Trophoblast cell (in vitro differentiated cells and primary cell): ENCODE data around the gene SPRR1B. TPM values are rescaled to one million over a fixed set of nuclear protein-coding genes. Genes with fewer than 3 reads are reported as not detected.

ENCODE experiments used
- DNase-seq, 2 donors: peaks; one replicate each; pipeline ENCODE4 v3.0.0-alpha.2; 2016
- H2AFZ ChIP-seq: 2 replicates; pipeline ENCODE4 v1.6.1; 2013; ENCODE audit warnings: low read length, moderate library complexity, mild to moderate bottlenecking; ENCODE audit not compliant: insufficient read depth, poor library complexity
- H2AK5ac ChIP-seq: 2 replicates; pipeline ENCODE4 v1.6.1; 2013; ENCODE audit warnings: mild to moderate bottlenecking, low read length
- H2BK120ac ChIP-seq: 2 replicates; pipeline ENCODE4 v1.6.1; 2013; ENCODE audit warnings: low read length, mild to moderate bottlenecking, moderate library complexity; ENCODE audit not compliant: insufficient read depth, poor library complexity
- H2BK12ac ChIP-seq: 2 replicates; pipeline ENCODE4 v1.6.1; 2013; ENCODE audit warnings: mild to moderate bottlenecking, low read length, moderate library complexity
- H2BK5ac ChIP-seq: 2 replicates; pipeline ENCODE4 v1.6.1; 2013; ENCODE audit warnings: low read length, low read depth, moderate library complexity, mild to moderate bottlenecking; ENCODE audit not compliant: poor library complexity
- H3K14ac ChIP-seq: 2 replicates; pipeline ENCODE4 v1.6.1; 2013; ENCODE audit warnings: mild to moderate bottlenecking, low read length
- H3K18ac ChIP-seq: 2 replicates; pipeline ENCODE4 v1.6.1; 2013; ENCODE audit warnings: mild to moderate bottlenecking, low read length
- H3K23ac ChIP-seq: 2 replicates; pipeline ENCODE4 v1.6.1; 2013; ENCODE audit warnings: low read length
- H3K27ac ChIP-seq: 2 replicates; pipeline ENCODE4 v1.5.1; 2013; ENCODE audit warnings: low read depth, mild to moderate bottlenecking, inconsistent platforms, low read length, moderate library complexity
- H3K27me3 ChIP-seq: 2 replicates; pipeline ENCODE4 v1.6.1; 2013; ENCODE audit warnings: inconsistent platforms, mild to moderate bottlenecking, low read length, moderate library complexity; ENCODE audit not compliant: insufficient read depth
- H3K36me3 ChIP-seq, 2 experiments: 1 replicate in 1 of 2; 2 replicates in 1 of 2; pipeline ENCODE4 v1.6.1; 2013; ENCODE audit warnings: low read length in 2 of 2, mild to moderate bottlenecking in 2 of 2, moderate library complexity in 1 of 2; ENCODE audit not compliant: insufficient read depth in 2 of 2, control insufficient read depth in 1 of 2
- H3K4ac ChIP-seq: 2 replicates; pipeline ENCODE4 v1.6.1; 2013; ENCODE audit warnings: low read depth, mild to moderate bottlenecking, low read length, moderate library complexity
- H3K4me1 ChIP-seq, 2 experiments: 1 replicate in 1 of 2; 2 replicates in 1 of 2; pipeline ENCODE4 v1.6.1; 2013; ENCODE audit warnings: low read length in 2 of 2, mild to moderate bottlenecking in 2 of 2, moderate library complexity in 1 of 2; ENCODE audit not compliant: insufficient read depth in 2 of 2, control insufficient read depth in 1 of 2
- H3K4me2 ChIP-seq: 2 replicates; pipeline ENCODE4 v1.6.1; 2013; ENCODE audit warnings: inconsistent platforms, mild to moderate bottlenecking, low read length, moderate library complexity
- H3K4me3 ChIP-seq: 2 replicates; pipeline ENCODE4 v1.5.1; 2013; ENCODE audit warnings: mild to moderate bottlenecking, low read depth, low read length, inconsistent platforms
- H3K79me1 ChIP-seq: one replicate; pipeline ENCODE4 v1.6.1; 2013; ENCODE audit warnings: low read length
- H3K79me2 ChIP-seq: 2 replicates; pipeline ENCODE4 v1.6.1; 2013; ENCODE audit warnings: low read length, mild to moderate bottlenecking; ENCODE audit not compliant: control insufficient read depth, insufficient read depth, poor library complexity
- H3K9ac ChIP-seq: 2 replicates; pipeline ENCODE4 v1.6.1; 2013; ENCODE audit warnings: mild to moderate bottlenecking, low read length
- H3K9me3 ChIP-seq: 2 replicates; pipeline ENCODE4 v1.6.1; 2013; ENCODE audit warnings: low read depth, mild to moderate bottlenecking, control low read depth, inconsistent platforms, low read length; ENCODE audit not compliant: insufficient read depth
- H4K12ac ChIP-seq: 2 replicates; pipeline ENCODE4 v1.6.1; 2013; ENCODE audit warnings: low read depth, mild to moderate bottlenecking, low read length, moderate library complexity
- H4K8ac ChIP-seq: 2 replicates; pipeline ENCODE4 v1.6.1; 2013; ENCODE audit warnings: low read depth, mild to moderate bottlenecking, low read length, moderate library complexity
- H4K91ac ChIP-seq: one replicate; pipeline ENCODE4 v1.6.1; 2013; ENCODE audit warnings: low read depth, mild to moderate bottlenecking, low read length, moderate library complexity
- WGBS: extraction: QIAGEN DNeasy Blood & Tissue Kit; methylation state at CpG from one replicate; pipeline ENCODE4 v1.1.7; 2013; ENCODE audit warnings: missing lambda C conversion rate; ENCODE audit not compliant: insufficient read length, insufficient coverage; ENCODE audit errors: extremely low coverage; 5-methylcytosine and 5-hydroxymethylcytosine counted together
- polyA plus RNA-seq: library from polyadenylated mRNA; stranded (reverse); fragments of 200-250 nt; gene quantifications from 2 replicates; pipeline ENCODE4 v1.2.3, GENCODE V29; 2013

Gene SPRR1B, protein sequence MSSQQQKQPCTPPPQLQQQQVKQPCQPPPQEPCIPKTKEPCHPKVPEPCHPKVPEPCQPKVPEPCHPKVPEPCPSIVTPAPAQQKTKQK
- 0.14 TPM in 2 replicates for polyA plus RNA-seq

DNA sequence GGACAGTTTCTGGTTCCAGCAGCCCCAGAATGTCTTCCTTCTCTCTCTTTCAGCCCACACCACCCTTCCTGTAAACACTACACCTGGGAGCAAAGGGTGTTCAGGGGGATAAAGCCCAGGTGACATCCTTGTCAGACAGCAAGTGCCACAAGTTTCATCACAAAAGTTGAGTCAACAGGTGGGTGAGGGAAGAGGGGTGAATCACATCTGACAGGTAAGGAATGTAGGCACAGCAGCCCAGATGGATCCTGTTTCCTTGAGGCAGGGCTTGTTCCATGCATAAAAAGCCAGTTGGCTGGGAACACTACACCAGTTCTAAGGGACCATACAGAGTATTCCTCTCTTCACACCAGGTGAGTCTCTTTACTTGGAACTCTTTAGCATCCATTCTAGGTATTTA is at the start of gene SPRR1B:
TSS of gene SPRR1B (plus strand) at position 309 of the 400 bp plus-strand sequence. CDS start 1,143 bp downstream, outside the sequence.
- H3K36me3 ChIP-seq = no peaks in the 10 kb centered on the region
- H3K27me3 ChIP-seq = no peaks in the 10 kb centered on the region
- no peak within 1 kb of the TSS for H2BK120ac ChIP-seq
- no peak within 1 kb of the TSS for H2AK5ac ChIP-seq
- H2BK12ac ChIP-seq = no peak within 1 kb of the TSS
- no peaks in the 10 kb centered on the region for H3K4me1 ChIP-seq
- no peak within 1 kb of the TSS for H3K14ac ChIP-seq
- H4K8ac ChIP-seq = no peak within 1 kb of the TSS
- no peak within 1 kb of the TSS for H3K27ac ChIP-seq
- H3K23ac ChIP-seq = no peak within 1 kb of the TSS
- H3K79me1 ChIP-seq = no peaks in the 10 kb centered on the region
- no peak within 1 kb of the TSS for H3K9ac ChIP-seq
- H3K79me2 ChIP-seq = no peaks in the 10 kb centered on the region
- H2BK5ac ChIP-seq = no peak within 1 kb of the TSS
- no peak within 1 kb of the TSS for H3K4me2 ChIP-seq
- no peak within 1 kb of the TSS for H3K18ac ChIP-seq
- peak in 1 of 2 donors; percentile 24 for DNase-seq
- no peak within 1 kb of the TSS for H2AFZ ChIP-seq
- H4K91ac ChIP-seq = no peak within 1 kb of the TSS
- no peak within 1 kb of the TSS for H3K4me3 ChIP-seq
- no peaks in the 10 kb centered on the region for H3K9me3 ChIP-seq
- H3K4ac ChIP-seq = no peak within 1 kb of the TSS
- H4K12ac ChIP-seq = no peak within 1 kb of the TSS

DNA sequence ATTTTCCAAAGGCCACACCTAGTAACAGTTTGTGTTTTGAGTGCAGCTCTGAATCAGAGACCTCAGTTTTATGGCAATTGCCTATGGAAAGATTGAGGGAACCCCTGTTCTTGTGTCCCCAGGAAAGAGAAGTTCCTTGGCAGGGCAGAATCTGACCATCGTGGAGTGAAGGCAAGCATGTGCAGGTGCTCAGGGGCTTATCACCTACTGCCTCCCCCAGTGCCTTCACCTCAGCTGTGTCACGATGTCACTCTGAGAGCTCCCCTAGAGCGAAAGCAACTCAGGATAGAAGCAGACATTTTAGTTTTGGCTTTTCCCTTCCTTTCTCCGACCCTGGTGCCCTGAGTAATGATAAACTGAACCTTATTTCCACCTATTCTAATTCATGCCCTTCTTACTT is 48.9 kb upstream of the SPRR1B start:
- H3K27me3 ChIP-seq = no peaks in the 10 kb centered on the region
- H3K4me3 ChIP-seq = no peak overlapping the region
- no peak overlapping the region for H4K8ac ChIP-seq
- no peak overlapping the region for H2BK12ac ChIP-seq
- no peaks in the 10 kb centered on the region for H3K79me2 ChIP-seq
- H3K4ac ChIP-seq = no peak overlapping the region
- peaks cover 2% of the 10 kb centered on the region for H3K9me3 ChIP-seq
- H2AK5ac ChIP-seq = no peak overlapping the region
- H2BK5ac ChIP-seq = no peak overlapping the region
- H3K23ac ChIP-seq = no peak overlapping the region
- no peak overlapping the region for H3K27ac ChIP-seq
- H3K36me3 ChIP-seq = no peaks in the 10 kb centered on the region
- no peak overlapping the region for H4K12ac ChIP-seq
- no peaks in the 10 kb centered on the region for H3K4me1 ChIP-seq
- no peak overlapping the region for H3K18ac ChIP-seq
- no peak overlapping the region for H2BK120ac ChIP-seq
- H3K4me2 ChIP-seq = no peak overlapping the region
- DNase-seq = no peak
- no peaks in the 10 kb centered on the region for H3K79me1 ChIP-seq
- no peak overlapping the region for H2AFZ ChIP-seq
- no peak overlapping the region for H3K14ac ChIP-seq
- no peak overlapping the region for H3K9ac ChIP-seq
- H4K91ac ChIP-seq = no peak overlapping the region
- no CpG with 5 or more reads among the region's 4 CpGs for WGBS

DNA sequence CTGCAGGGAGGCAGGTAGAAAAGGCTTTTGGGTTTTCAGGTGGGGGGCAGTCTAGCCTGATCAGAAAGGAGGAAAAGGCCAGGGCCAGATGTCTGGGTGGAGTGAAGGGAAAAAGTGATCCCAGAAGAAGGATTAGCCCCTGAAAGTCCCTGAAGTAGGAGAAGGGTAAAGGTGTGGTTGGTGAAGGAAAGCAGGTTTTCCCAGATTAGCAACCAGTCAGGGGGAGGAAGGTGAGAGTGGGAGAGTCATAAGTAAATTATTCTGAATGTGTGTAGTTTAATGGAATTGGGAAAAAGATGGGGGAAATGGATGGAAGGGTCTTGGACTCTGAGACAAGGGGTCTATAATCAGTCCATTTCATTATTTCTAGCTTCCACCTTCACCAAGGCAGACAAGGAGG is 47.8 kb upstream of the SPRR1B start:
- Histone ChIP-seq H3K4me1 (no peaks in the 10 kb centered on the region), H4K8ac (no peak overlapping the region), H3K27me3 (no peaks in the 10 kb centered on the region), H3K4ac (no peak overlapping the region), H3K79me1 (no peaks in the 10 kb centered on the region), H3K18ac (no peak overlapping the region), H3K23ac (no peak overlapping the region), H2BK120ac (no peak overlapping the region), H2BK5ac (no peak overlapping the region), H2AK5ac (no peak overlapping the region), H3K27ac (no peak overlapping the region), H3K36me3 (no peaks in the 10 kb centered on the region), H4K91ac (no peak overlapping the region), H3K4me2 (no peak overlapping the region), H3K79me2 (no peaks in the 10 kb centered on the region), H3K4me3 (no peak overlapping the region), H3K9me3 (peaks cover 2% of the 10 kb centered on the region), H2BK12ac (no peak overlapping the region), H3K14ac (no peak overlapping the region), H3K9ac (no peak overlapping the region), H4K12ac (no peak overlapping the region), H2AFZ (no peak overlapping the region)
- no peak for DNase-seq

DNA sequence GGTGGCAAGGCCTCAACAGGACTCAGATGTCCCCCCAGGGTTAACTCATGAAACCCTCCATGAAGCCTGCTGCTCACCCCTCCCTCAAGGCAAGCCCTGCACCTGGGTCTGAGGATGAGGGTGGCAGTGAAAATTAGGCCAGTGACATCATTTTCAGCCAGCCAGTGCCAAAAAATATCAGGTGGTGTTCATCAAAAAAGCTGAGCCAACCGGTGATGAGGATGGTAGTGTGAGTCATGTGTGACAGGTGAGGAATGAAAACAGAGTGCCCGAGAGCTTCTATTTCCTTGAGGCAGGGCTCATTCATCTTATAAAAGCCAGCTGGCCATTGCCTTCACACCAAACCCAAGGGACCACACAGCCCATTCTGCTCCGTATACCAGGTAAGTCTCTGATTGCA is 47.3 kb upstream of the SPRR1B start, which contains the start of gene SPRR1A:
TSS of gene SPRR1A (plus strand) at position 339 of the 400 bp plus-strand sequence. CDS start 1,150 bp downstream, outside the sequence.
- H2BK120ac ChIP-seq = no peak within 1 kb of the TSS
- H3K9me3 ChIP-seq = peaks cover 2% of the 10 kb centered on the region

More for the DNA sequence above, 47.3 kb upstream of the SPRR1B start, which contains the start of gene SPRR1A:
- Histone ChIP-seq H3K18ac (no peak within 1 kb of the TSS), H3K27me3 (no peaks in the 10 kb centered on the region), H3K4me3 (no peak within 1 kb of the TSS), H2BK5ac (no peak within 1 kb of the TSS), H3K27ac (no peak within 1 kb of the TSS), H3K79me2 (no peaks in the 10 kb centered on the region), H4K91ac (no peak within 1 kb of the TSS), H3K36me3 (no peaks in the 10 kb centered on the region), H3K9ac (no peak within 1 kb of the TSS), H4K12ac (no peak within 1 kb of the TSS), H3K4ac (no peak within 1 kb of the TSS), H3K4me2 (no peak within 1 kb of the TSS), H3K79me1 (no peaks in the 10 kb centered on the region), H2AFZ (no peak within 1 kb of the TSS), H4K8ac (no peak within 1 kb of the TSS), H2AK5ac (no peak within 1 kb of the TSS), H3K23ac (no peak within 1 kb of the TSS), H3K4me1 (no peaks in the 10 kb centered on the region), H2BK12ac (no peak within 1 kb of the TSS), H3K14ac (no peak within 1 kb of the TSS)
- WGBS = no CpG with 5 or more reads among the region's 3 CpGs
- no peak for DNase-seq
